Activated naive CD4-positive, alpha-beta T cell treated with anti-CD3 and anti-CD28 coated beads, Interleukin-2, amount 10 ng/mL, durations not matched to agents 7 days and 5 days (primary cell): ENCODE data around the gene KCND2.

Experiments
- CTCF ChIA-PET: fragments of 350-600 bp; sonication (Branson Sonifier 250); formaldehyde crosslinking; loops from one replicate; lab custom pipeline; 2021; ENCODE audit warnings: antibody characterized with exemption; lab: Charles Lee
- DNase-seq: peaks from one replicate; pipeline ENCODE4 v3.0.0-alpha.2; 2020
- H3K27ac Mint-ChIP-seq: one replicate; pipeline ENCODE4 v1.8.0; 2021; ENCODE audit warnings: mild to moderate bottlenecking, moderate library complexity, mixed read lengths
- H3K27me3 Mint-ChIP-seq: one replicate; pipeline ENCODE4 v1.8.0; 2021; ENCODE audit warnings: mild to moderate bottlenecking, mixed read lengths
- H3K36me3 Mint-ChIP-seq: one replicate; pipeline ENCODE4 v1.8.0; 2021; ENCODE audit warnings: mixed read lengths
- H3K4me1 Mint-ChIP-seq: one replicate; pipeline ENCODE4 v1.8.0; 2021; ENCODE audit warnings: mixed read lengths
- H3K4me3 Mint-ChIP-seq: one replicate; pipeline ENCODE4 v1.8.0; 2021; ENCODE audit warnings: mild to moderate bottlenecking, moderate library complexity, mixed read lengths
- H3K9me3 Mint-ChIP-seq: one replicate; pipeline ENCODE4 v1.8.0; 2021; ENCODE audit warnings: mixed read lengths

Gene KCND2

GRCh38 chr7:120464104-120464503, 191.1 kb downstream of the KCND2 start:
- Mint-ChIP-seq H3K4me1 (no peaks in the 10 kb centered on the region), H3K27me3 (no peaks in the 10 kb centered on the region), H3K4me3 (no peak overlapping the region), H3K36me3 (no peaks in the 10 kb centered on the region), H3K9me3 (peaks cover 7% of the 10 kb centered on the region), H3K27ac (no peak overlapping the region)
- CTCF ChIA-PET = no interaction called here
- no peak for DNase-seq

GRCh38 chr7:120467676-120468075, 194.7 kb downstream of the KCND2 start:
- CTCF ChIA-PET = no interaction called here

DNA sequence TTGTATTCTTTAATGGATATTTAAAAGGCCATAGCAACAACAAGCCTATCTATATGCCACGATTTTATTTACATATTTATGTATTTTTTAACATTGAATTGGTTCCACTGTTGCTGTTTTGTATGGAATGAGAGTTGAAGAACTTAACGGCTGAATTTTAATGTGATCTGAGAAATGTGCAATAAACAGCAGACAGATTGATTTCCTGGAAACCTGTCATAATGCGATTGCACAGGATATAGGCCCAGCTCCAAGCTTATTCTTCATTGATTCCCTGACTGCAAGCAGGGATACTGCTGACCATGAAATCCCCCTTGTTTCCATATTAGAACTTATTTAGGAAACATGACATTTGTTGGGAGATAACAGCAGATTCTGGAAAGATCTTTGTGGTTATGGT, 195.6 kb downstream of the KCND2 start:
- Mint-ChIP-seq H3K9me3 (peaks cover 3% of the 10 kb centered on the region), H3K36me3 (no peaks in the 10 kb centered on the region), H3K4me3 (no peak overlapping the region), H3K4me1 (no peaks in the 10 kb centered on the region), H3K27me3 (no peaks in the 10 kb centered on the region), H3K27ac (no peak overlapping the region)
- DNase-seq = no peak
- CTCF ChIA-PET = no interaction called here

More at GRCh38 chr7:120467676-120468075, 194.7 kb downstream of the KCND2 start:
- Mint-ChIP-seq H3K36me3 (no peaks in the 10 kb centered on the region), H3K4me1 (no peaks in the 10 kb centered on the region), H3K27me3 (no peaks in the 10 kb centered on the region), H3K9me3 (peaks cover 3% of the 10 kb centered on the region), H3K27ac (no peak overlapping the region), H3K4me3 (no peak overlapping the region)
- no peak for DNase-seq

DNA sequence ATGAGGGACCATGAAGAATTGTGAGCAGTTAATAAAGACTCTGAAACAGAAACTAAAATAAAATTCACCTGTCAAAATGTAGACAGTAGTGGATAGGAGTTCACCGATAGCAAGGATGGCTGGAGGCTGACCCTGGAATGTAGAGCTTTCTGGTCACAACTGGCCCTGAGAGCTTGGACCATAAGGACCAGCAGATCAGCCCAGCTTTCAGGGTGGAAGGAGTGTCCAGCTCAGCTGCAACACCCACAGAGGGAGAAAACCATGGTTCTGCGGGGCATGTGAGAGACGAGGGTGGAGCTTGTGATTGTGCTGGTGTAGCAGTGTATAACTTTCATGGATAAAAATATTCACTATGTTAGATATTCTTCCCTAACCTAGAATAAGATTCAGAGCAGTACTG, 199.9 kb downstream of the KCND2 start:
- no peak for DNase-seq
- no peak overlapping the region for H3K27ac Mint-ChIP-seq
- H3K9me3 Mint-ChIP-seq = no peaks in the 10 kb centered on the region
- no peaks in the 10 kb centered on the region for H3K27me3 Mint-ChIP-seq
- H3K4me3 Mint-ChIP-seq = no peak overlapping the region
- no peaks in the 10 kb centered on the region for H3K4me1 Mint-ChIP-seq
- CTCF ChIA-PET = no interaction called here
- no peaks in the 10 kb centered on the region for H3K36me3 Mint-ChIP-seq

- Mint-ChIP-seq H3K4me3 (no peak overlapping the region), H3K27ac (no peak overlapping the region), H3K36me3 (no peaks in the 10 kb centered on the region), H3K9me3 (no peaks in the 10 kb centered on the region), H3K4me1 (no peaks in the 10 kb centered on the region), H3K27me3 (no peaks in the 10 kb centered on the region)
- CTCF ChIA-PET = interaction anchor here (0.6 kb wide), 1 partner anchor 680 kb away, joined by 3 read pairs; no protein-coding TSS in a partner anchor
- no peak for DNase-seq
These were observed 200.4 kb downstream of the KCND2 start for GRCh38 chr7:120473352-120473751.

DNA sequence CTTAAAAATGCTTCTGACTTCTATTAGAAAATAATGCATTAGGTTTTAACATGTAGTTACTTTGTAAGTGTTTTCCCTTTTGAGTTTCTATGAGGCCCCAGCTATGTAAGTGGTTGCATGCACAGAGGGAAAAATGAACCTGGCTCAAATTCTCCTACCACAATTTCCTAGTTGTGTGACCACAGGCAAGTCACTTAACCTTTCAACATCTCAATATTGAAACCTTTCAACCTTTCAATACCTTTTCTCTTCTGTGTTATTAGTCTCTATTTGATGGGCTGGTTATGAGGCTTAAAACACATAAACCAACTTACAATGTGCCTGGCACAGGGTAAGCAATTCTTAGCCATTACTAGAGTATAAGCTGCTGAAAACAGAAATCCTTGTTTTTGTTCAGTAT, 203.0 kb downstream of the KCND2 start:
- Mint-ChIP-seq H3K36me3 (no peaks in the 10 kb centered on the region), H3K9me3 (no peaks in the 10 kb centered on the region), H3K4me1 (no peaks in the 10 kb centered on the region), H3K27ac (no peak overlapping the region), H3K4me3 (no peak overlapping the region), H3K27me3 (no peaks in the 10 kb centered on the region)
- DNase-seq = no peak
- CTCF ChIA-PET = no interaction called here

DNA sequence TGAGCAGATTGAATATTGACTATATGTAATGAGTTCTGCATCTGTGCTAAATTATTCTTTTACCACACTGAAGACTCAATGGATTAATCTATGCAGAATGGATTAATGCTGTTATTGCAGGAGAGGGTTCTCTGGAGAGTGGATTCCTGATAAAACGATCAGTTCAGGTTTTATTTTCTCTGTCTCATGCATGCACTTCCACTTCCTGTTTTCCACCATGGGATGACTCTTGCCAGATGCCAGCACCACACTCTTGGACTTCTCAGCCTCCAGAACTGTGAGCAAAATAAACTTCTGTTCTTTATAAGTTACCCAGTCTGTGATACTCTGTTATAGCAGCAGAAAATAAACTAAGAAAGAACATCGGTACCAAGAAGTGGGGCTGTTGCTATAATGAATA, 207.5 kb downstream of the KCND2 start:
- Mint-ChIP-seq H3K27ac (no peak overlapping the region), H3K36me3 (no peaks in the 10 kb centered on the region), H3K27me3 (no peaks in the 10 kb centered on the region), H3K9me3 (peaks cover 3% of the 10 kb centered on the region), H3K4me1 (no peaks in the 10 kb centered on the region), H3K4me3 (no peak overlapping the region)
- no peak for DNase-seq
- CTCF ChIA-PET = no interaction called here

DNA sequence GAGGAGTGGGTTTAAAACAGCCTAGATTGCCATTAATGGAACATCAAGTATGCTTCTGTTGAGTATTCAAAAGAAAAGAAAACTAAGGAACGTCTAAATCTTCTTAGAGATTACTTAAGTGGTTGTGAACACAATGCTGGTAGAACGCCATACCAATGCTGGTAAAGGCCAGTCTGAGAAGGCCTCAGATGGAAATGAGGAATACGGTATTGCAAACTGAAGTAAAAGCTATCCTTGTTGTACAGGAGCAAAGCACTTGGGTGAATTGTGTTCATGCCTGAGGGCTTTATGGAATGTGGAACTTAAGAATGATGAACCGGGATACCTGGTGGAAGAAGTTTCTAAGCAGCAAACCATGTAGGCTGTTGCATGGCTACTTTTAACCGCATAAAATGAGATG, 208.0 kb downstream of the KCND2 start:
- CTCF ChIA-PET = no interaction called here
- Mint-ChIP-seq H3K4me3 (no peak overlapping the region), H3K36me3 (no peaks in the 10 kb centered on the region), H3K4me1 (no peaks in the 10 kb centered on the region), H3K27ac (no peak overlapping the region), H3K9me3 (peaks cover 3% of the 10 kb centered on the region), H3K27me3 (no peaks in the 10 kb centered on the region)
- no peak for DNase-seq

DNA sequence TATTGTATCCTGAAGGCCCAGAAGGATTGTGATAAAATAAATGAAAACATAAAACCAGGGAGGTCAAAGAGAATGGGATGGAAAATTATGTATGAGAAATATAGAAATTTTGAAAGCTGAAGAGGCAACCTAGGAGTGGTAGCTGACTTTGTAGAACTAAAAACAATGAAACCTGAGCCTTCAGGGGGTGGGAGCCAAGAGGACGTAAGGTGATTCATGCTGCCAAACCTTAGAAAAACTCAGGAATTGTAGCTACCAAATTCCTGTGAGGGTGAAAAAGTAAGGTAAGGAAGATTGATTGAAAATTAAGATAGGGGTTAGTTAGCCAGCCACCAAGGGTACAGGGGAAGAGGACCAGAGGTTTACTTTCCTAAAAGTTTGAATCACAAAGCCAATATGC, 213.2 kb downstream of the KCND2 start:
- CTCF ChIA-PET = no interaction called here
- H3K36me3 Mint-ChIP-seq = no peaks in the 10 kb centered on the region
- H3K9me3 Mint-ChIP-seq = peaks cover 3% of the 10 kb centered on the region
- DNase-seq = no peak
- H3K27me3 Mint-ChIP-seq = no peaks in the 10 kb centered on the region
- H3K27ac Mint-ChIP-seq = no peak overlapping the region
- no peak overlapping the region for H3K4me3 Mint-ChIP-seq
- no peaks in the 10 kb centered on the region for H3K4me1 Mint-ChIP-seq

- no peak overlapping the region for H3K4me3 Mint-ChIP-seq
- no peaks in the 10 kb centered on the region for H3K27me3 Mint-ChIP-seq
- no peak overlapping the region for H3K27ac Mint-ChIP-seq
- DNase-seq = no peak
- H3K4me1 Mint-ChIP-seq = no peaks in the 10 kb centered on the region
- H3K9me3 Mint-ChIP-seq = no peaks in the 10 kb centered on the region
- CTCF ChIA-PET = no interaction called here
- no peaks in the 10 kb centered on the region for H3K36me3 Mint-ChIP-seq
These were observed 229.2 kb downstream of the KCND2 start for GRCh38 chr7:120502132-120502531.

- Mint-ChIP-seq H3K9me3 (no peaks in the 10 kb centered on the region), H3K36me3 (no peaks in the 10 kb centered on the region), H3K4me3 (no peak overlapping the region), H3K27ac (no peak overlapping the region), H3K27me3 (no peaks in the 10 kb centered on the region), H3K4me1 (no peaks in the 10 kb centered on the region)
- CTCF ChIA-PET = no interaction called here
- no peak for DNase-seq
These were observed 229.8 kb downstream of the KCND2 start for GRCh38 chr7:120502825-120503224.

GRCh38 chr7:120504386-120504785, 231.4 kb downstream of the KCND2 start:
- H3K9me3 Mint-ChIP-seq = no peaks in the 10 kb centered on the region
- no peaks in the 10 kb centered on the region for H3K36me3 Mint-ChIP-seq
- no peaks in the 10 kb centered on the region for H3K27me3 Mint-ChIP-seq
- H3K4me1 Mint-ChIP-seq = no peaks in the 10 kb centered on the region
- no peak overlapping the region for H3K27ac Mint-ChIP-seq
- DNase-seq = no peak
- CTCF ChIA-PET = no interaction called here
- H3K4me3 Mint-ChIP-seq = no peak overlapping the region

GRCh38 chr7:120505770-120506169, 232.8 kb downstream of the KCND2 start:
- Mint-ChIP-seq H3K4me3 (no peak overlapping the region), H3K4me1 (no peaks in the 10 kb centered on the region), H3K27me3 (no peaks in the 10 kb centered on the region), H3K9me3 (no peaks in the 10 kb centered on the region), H3K27ac (no peak overlapping the region), H3K36me3 (no peaks in the 10 kb centered on the region)
- CTCF ChIA-PET = no interaction called here
- DNase-seq = no peak

GRCh38 chr7:120512701-120513100, 239.7 kb downstream of the KCND2 start:
- H3K27me3 Mint-ChIP-seq = no peaks in the 10 kb centered on the region
- DNase-seq = no peak
- H3K4me3 Mint-ChIP-seq = no peak overlapping the region
- H3K27ac Mint-ChIP-seq = no peak overlapping the region
- H3K9me3 Mint-ChIP-seq = no peaks in the 10 kb centered on the region
- no peaks in the 10 kb centered on the region for H3K36me3 Mint-ChIP-seq
- no peaks in the 10 kb centered on the region for H3K4me1 Mint-ChIP-seq
- CTCF ChIA-PET = interaction anchor here (0.7 kb wide), 1 partner anchor 690 kb away, joined by 3 read pairs; no protein-coding TSS in a partner anchor

DNA sequence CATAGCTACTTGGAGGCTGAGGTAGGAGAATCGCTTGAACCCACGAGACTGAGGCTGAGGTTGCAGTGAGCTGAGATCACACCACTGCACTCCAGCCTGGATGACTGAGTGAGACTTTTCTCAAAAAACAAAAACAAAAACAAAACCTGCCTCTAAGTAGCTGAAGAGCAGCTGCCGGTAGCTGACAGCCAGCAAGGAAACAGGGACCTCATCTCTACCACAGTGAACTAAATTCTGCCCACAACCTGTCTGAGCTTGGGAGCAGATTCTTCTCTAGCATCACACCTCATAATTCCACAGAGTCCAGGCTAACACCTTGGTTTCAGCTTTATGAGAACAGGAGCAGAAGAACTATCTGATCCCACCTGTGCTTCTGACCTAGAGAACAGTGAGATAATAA, 246.2 kb downstream of the KCND2 start:
- Mint-ChIP-seq H3K9me3 (peaks cover 4% of the 10 kb centered on the region), H3K4me3 (no peak overlapping the region), H3K27ac (no peak overlapping the region), H3K36me3 (no peaks in the 10 kb centered on the region), H3K27me3 (no peaks in the 10 kb centered on the region), H3K4me1 (no peaks in the 10 kb centered on the region)
- no peak for DNase-seq
- CTCF ChIA-PET = no interaction called here
